Lung (tissue), 12 donors: ENCODE measurements around the gene LGR6. TPM values are rescaled to one million over a fixed set of nuclear protein-coding genes. Genes with fewer than 3 reads are reported as not detected.

Experiments used
- ATAC-seq: fragments of 200-7000 bp; cut with Tn5 transposase; one replicate; pipeline ENCODE4 v1.9.1; 2020; ENCODE audit warnings: moderate number of reproducible peaks; ENCODE audit not compliant: insufficient read depth, low FRiP score
- DNase-seq, 3 donors: peaks; one replicate each; pipeline ENCODE4 v3.0.0-alpha.2; 2013 to 2017
- H3K27ac ChIP-seq, 2 donors: one replicate each; pipeline ENCODE4 v1.5.1; 2013; ENCODE audit warnings: mild to moderate bottlenecking in 2 of 2, moderate library complexity in 2 of 2, control low read depth in 1 of 2, inconsistent platforms in 1 of 2, low read depth in 1 of 2, low read length in 1 of 2
- H3K27me3 ChIP-seq, 3 donors: one replicate each; pipeline ENCODE4 v1.5.1; 2013; ENCODE audit warnings: low read length in 2 of 3; ENCODE audit not compliant: control insufficient read depth in 3 of 3, insufficient read depth in 3 of 3
- H3K36me3 ChIP-seq, 4 donors: one replicate each; pipeline ENCODE4 v1.5.1; 2013; ENCODE audit warnings: low read length in 4 of 4, mild to moderate bottlenecking in 1 of 4, moderate library complexity in 1 of 4; ENCODE audit not compliant: control insufficient read depth in 4 of 4, insufficient read depth in 4 of 4
- H3K4me1 ChIP-seq, 5 donors: one replicate each; pipeline ENCODE4 v1.5.1; 2013; ENCODE audit warnings: low read length in 5 of 5, mild to moderate bottlenecking in 2 of 5, moderate library complexity in 1 of 5; ENCODE audit not compliant: control insufficient read depth in 5 of 5, insufficient read depth in 5 of 5
- H3K4me3 ChIP-seq: one replicate; pipeline ENCODE4 v1.5.1; 2013; ENCODE audit warnings: mild to moderate bottlenecking, control low read depth, moderate library complexity
- H3K9ac ChIP-seq, 2 donors: one replicate each; pipeline ENCODE4 v1.5.1; 2013; ENCODE audit warnings: low read length in 2 of 2, control low read depth in 1 of 2; ENCODE audit not compliant: insufficient read depth in 1 of 2
- H3K9me3 ChIP-seq, 4 donors: one replicate each; pipeline ENCODE4 v1.5.1; 2013; ENCODE audit warnings: low read length in 3 of 4, mild to moderate bottlenecking in 1 of 4, moderate library complexity in 1 of 4; ENCODE audit not compliant: control insufficient read depth in 4 of 4, insufficient read depth in 3 of 4
- WGBS, 2 donors: extraction: QIAGEN DNeasy Blood & Tissue Kit; methylation state at CpG; one replicate each; pipeline ENCODE4 v1.1.7; 2013; 5-methylcytosine and 5-hydroxymethylcytosine counted together
- polyA plus RNA-seq, 2 donors: library from polyadenylated mRNA; stranded (reverse); fragments of 200-250 nt; gene quantifications; one replicate each; pipeline ENCODE4 v1.2.1, GENCODE V29; 2013
- total RNA-seq, 2 donors: library from RNA; depleted of rRNA in 1 of 2; stranded (reverse); fragments of >200 nt in 1 of 2; gene quantifications; one replicate each; pipeline ENCODE4 v1.2.1, GENCODE V29; 2014 to 2021
- TF ChIP-seq, protein P1 (sequence below): IDR thresholded peaks from 2 replicates; pipeline ENCODE4 v1.5.1; 2012; ENCODE audit warnings: mild to moderate bottlenecking; ENCODE audit errors: control extremely low read depth, extremely low read depth
- donor health status: control.
- donor health status: control.
- donor health status: Bipolar disorder and iron deficiency.
- donor health status: healthy.
- donor health status: DM: yes; HTN: yes; CAD: no.

Gene LGR6
- total and polyA plus RNA-seq, 4 donors, result 0.57 to 4.1 (median 1.3) TPM

GRCh38 chr1:202155478-202156021 lies 38.0 kb upstream of the LGR6 start:
- Histone ChIP-seq H3K4me3 (no peak overlapping the region), H3K9me3 (no peaks in the 10 kb centered on the region), H3K27me3 (no peaks in the 10 kb centered on the region), H3K9ac (no peak overlapping the region), H3K36me3 (peaks cover 0 to 3% (median 0%) of the 10 kb centered on the region in 4 donors), H3K27ac (no peak overlapping the region), H3K4me1 (peaks cover 0 to 9% (median 0%) of the 10 kb centered on the region in 5 donors)
- DNase-seq, result peak in 1 of 3 donors; percentile 13
- TF ChIP-seq, protein P1, sequence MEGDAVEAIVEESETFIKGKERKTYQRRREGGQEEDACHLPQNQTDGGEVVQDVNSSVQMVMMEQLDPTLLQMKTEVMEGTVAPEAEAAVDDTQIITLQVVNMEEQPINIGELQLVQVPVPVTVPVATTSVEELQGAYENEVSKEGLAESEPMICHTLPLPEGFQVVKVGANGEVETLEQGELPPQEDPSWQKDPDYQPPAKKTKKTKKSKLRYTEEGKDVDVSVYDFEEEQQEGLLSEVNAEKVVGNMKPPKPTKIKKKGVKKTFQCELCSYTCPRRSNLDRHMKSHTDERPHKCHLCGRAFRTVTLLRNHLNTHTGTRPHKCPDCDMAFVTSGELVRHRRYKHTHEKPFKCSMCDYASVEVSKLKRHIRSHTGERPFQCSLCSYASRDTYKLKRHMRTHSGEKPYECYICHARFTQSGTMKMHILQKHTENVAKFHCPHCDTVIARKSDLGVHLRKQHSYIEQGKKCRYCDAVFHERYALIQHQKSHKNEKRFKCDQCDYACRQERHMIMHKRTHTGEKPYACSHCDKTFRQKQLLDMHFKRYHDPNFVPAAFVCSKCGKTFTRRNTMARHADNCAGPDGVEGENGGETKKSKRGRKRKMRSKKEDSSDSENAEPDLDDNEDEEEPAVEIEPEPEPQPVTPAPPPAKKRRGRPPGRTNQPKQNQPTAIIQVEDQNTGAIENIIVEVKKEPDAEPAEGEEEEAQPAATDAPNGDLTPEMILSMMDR, result no peak
- no peak for ATAC-seq
- 27 to 31% methylated on average over 8 of the region's 8 CpGs for WGBS, 2 donors

DNA sequence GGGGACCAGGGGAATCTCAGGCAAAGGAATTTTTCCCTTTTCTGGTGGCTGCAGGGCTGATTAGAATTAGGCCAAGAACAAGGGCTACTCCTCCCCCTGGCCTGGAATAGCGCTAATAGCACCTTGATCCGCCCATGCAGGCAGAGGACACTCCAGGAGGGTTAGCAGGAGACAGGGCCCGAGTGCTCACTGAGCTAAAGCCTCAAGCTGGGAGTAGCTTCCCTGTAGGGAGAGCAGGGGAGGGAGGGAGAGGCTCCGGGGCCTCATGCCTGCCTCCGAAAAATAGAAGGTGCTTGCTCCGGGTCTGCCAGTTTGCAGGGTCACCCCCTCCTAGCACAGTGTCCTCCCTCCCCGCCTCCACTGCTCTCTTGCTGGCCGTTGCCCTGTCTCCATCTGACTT lies 37.0 kb upstream of the LGR6 start:
- WGBS, 2 donors, result 89 to 93% methylated on average over 6 to 8 of the region's 8 CpGs
- TF ChIP-seq, protein P1, result no peak
- no peaks in the 10 kb centered on the region for H3K9me3 ChIP-seq
- H3K4me3 ChIP-seq, result no peak overlapping the region
- no peak overlapping the region for H3K9ac ChIP-seq
- DNase-seq (no peak), ATAC-seq (no peak)
- H3K27me3 ChIP-seq, result no peaks in the 10 kb centered on the region
- H3K27ac ChIP-seq, result no peak overlapping the region
- H3K36me3 ChIP-seq, result peaks cover 0 to 3% (median 0%) of the 10 kb centered on the region in 4 donors
- H3K4me1 ChIP-seq, result peaks cover 0 to 9% (median 3%) of the 10 kb centered on the region in 5 donors

- no peak overlapping the region for H3K27ac ChIP-seq
- ATAC-seq, result no peak
- 84 to 93% methylated on average over 10 of the region's 10 CpGs for WGBS, 2 donors
Measured at GRCh38 chr1:202157945-202158344, 35.7 kb upstream of the LGR6 start.

More at GRCh38 chr1:202157945-202158344, 35.7 kb upstream of the LGR6 start:
- H3K9ac ChIP-seq, result no peak overlapping the region
- TF ChIP-seq, protein P1, result no peak
- no peak for DNase-seq
- H3K4me1 ChIP-seq, result peaks cover 0 to 17% (median 9%) of the 10 kb centered on the region in 5 donors
- no peaks in the 10 kb centered on the region for H3K36me3 ChIP-seq
- H3K4me3 ChIP-seq, result no peak overlapping the region
- H3K27me3 ChIP-seq, result no peaks in the 10 kb centered on the region
- H3K9me3 ChIP-seq, result no peaks in the 10 kb centered on the region
